Dermis blood vessel endothelial cell (primary cell): ENCODE measurements around the gene DAPK1. TPM values are rescaled to one million over a fixed set of nuclear protein-coding genes. Genes with fewer than 3 reads are reported as not detected.

Experiments used
- DNase-seq: peaks from one replicate; pipeline ENCODE4 v3.0.0; 2010
- total RNA-seq: library from RNA; depleted of rRNA; stranded (reverse); fragments of >200 nt; gene quantifications from 2 replicates; pipeline ENCODE4 v1.2.3, GENCODE V29; 2014

The DAPK1 gene
- total RNA-seq, 1 donor from 2014 or later = 51.6 TPM

GRCh38 chr9:87672586-87672985 is 174.9 kb downstream of the DAPK1 start:
- no peak for DNase-seq

DNA sequence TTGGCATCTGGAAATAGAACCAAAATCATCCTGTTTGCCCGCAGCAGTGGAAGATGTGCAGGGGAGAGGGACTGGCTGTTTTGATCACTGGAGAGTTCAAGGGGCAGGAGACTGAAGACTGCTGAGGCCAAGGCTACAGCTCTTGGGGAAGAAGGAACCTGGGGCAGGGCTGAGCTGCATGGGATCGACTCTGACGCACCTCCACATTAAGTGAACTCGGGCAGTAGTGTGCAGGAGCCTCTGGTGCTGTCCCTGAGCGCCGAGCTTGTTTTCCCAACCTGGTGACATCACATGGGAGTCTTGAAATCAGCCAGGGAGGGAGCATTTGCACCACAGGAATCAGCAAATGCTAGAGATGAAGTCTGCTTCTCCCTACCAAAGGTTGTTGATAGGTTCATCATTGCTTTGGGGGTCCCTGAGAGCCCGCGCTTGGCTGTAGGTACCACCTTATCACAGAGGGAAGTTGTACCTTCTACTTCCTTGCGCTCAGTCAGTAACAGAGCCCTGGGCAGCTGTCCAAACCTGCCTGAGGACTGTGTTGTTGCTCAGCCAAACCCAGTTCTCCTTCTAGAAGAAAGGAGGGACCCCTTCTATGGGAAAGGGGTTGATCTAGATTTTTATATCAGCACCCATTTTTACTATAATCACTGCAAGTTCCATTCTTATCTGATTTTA is 175.9 kb downstream of the DAPK1 start:
- DNase-seq = no peak

- no peak for DNase-seq
These were observed 177.1 kb downstream of the DAPK1 start for GRCh38 chr9:87674565-87675299.

GRCh38 chr9:87675906-87676515 is 178.3 kb downstream of the DAPK1 start:
- no peak for DNase-seq

DNA sequence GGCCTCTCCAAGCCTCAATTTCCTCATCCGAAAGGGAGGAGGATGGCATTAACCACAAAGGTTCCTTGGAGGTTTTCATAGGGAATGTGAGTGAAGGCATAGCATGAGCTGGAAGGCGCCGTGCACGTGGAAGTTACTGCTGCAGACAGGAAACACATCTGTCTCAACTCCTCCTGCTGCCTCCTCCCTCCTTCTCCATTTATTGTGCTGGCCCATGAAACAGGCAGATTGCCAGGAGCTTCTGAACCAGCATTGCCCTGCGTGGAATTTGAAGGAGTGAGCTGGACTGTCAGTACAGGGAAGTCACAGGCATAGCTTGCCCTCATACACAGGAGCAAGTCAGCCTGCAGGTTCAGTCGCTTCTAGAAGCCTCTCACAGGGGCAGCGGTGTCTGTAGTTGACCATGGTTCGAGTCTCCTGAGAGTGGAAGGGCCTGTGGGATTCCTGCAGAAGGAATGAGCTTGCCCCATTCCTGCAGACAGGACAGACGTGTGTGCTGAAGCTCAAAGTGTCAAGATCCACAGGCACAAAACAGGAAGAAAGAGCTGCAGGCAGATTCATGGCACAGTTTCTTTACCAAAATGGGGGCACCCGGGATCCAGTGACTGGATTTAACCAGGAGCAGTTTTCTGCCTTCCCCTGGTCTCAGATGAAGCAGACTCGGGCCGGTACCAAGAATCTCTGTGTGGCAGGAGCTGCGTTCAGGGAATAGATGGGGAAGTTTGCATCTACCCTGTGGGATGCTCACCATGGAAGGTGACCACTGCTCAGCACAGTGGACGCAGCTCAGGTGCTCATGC is 179.5 kb downstream of the DAPK1 start:
- DNase-seq = peak; percentile 25

DNA sequence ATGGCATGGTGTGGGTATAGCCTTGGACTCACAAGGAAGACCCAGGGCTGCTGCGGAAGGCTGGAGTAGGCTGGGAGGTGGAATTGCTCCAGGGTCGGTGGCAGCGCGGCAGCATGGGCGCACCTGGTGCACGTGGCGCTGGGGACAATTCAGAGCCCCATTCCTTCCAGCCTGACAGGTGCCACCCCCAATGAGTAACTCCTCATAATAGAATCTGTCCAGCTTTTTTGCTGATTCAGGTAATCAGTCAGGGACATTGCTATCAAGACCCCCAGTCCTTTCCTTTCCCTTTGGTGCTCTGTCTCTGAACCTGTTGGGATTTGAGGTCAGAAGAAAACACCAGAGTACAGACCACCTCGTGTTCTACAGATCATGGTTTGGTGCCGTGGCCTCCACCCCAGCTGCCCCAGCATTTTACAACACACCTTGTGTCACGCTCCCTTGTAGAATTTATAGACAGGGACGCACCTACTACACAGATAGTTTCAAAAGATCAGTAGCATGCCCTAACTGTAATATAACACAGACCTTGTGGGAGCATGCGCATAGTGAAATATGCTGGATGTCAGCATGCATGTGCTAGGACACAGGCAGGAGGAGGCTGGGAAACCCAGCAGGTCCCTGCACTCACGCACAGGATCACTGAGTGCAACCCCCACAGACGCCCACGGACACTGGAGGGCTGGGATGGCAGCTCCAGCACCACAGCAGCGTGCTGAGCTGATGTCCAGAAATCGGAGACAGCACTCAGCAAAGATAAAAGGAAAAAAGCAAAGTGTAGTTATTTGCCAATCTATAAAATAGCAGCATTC is 180.3 kb downstream of the DAPK1 start:
- DNase-seq = no peak

DNA sequence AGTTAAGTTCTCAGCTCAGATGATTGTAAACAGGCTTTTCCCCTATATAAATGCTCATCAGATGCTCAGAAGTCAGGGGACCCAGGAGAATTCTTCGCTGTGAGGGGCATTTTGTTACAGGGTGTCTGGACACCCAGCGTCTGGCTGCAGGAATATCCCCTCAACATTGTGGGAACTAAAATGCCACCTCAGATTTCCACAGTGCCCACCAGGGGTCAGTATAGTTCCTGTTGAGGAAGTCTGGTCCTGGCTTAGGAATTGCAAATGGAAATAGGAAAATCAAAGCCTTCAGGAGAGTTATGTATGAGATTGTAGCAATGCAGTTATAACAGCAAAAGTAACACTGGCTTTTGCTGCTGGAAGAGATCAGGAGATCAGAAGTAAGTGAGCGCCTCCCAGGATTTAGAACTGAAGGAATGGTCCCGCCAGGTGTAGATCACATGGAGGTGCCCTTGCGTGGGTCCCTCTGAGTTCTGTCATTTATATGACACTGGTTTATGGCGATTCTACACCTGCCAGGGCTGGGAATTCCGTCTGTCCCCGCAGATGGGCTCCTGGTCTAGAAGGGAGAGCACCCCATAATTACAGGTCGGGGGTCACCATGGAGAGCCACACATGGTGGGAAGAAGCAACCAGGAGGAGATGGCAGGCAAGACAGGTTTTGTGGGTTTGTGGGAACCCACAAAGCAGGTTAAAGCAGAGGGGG is 181.1 kb downstream of the DAPK1 start:
- DNase-seq = peak; percentile 87

DNA sequence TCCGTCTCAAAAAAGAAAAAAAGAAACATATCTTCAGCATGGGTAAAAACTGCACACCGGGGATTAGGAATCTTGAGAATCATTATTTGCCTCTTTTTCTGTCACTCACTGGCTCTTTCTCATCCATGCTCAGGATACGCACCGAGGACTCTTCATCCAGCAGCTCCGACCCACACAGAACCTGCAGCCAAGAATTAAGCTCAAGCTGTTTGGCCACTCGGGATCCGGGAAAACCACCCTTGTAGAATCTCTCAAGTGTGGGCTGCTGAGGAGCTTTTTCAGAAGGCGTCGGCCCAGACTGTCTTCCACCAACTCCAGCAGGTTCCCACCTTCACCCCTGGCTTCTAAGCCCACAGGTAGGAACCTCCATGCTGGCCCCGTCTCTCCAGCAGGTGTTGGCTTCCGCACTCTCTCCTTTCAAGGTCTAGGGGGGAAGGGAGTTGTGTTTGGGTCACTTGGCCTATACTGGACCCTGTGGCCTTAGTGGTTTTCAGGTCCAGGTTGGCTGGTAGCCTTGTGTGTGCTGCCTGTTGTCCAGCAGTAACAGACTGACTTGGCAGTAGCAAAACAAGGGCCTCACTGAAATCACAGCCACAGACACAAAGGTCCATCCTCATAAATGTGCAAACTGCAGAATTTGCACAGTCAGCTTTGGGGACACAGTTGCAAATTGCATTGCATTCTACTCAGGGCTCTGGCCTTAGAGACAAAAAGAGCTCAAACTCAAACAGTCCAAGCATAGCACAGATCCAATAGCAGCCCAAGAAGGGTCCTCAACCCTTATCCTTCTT is 183.8 kb downstream of the DAPK1 start:
- DNase-seq = no peak

DNA sequence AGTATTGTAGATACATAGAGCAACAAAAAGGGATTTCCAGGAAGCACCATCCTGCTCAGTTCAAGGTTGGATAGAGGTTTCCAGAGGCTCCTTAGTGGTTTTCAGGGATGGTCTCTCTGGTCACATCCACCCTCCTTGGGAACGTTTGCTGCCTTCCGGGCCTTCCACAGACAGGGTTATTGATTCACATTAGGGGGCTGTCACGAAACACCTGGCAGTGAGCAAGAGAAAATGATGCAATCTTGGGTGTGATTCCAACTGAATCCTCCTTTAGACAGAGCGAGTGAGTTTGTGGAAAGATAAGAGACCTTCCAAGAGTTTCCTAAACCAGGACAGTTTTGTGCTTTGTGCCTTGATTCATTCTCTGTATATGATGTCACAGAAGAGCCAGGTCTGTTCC is 184.4 kb downstream of the DAPK1 start:
- no peak for DNase-seq

DNA sequence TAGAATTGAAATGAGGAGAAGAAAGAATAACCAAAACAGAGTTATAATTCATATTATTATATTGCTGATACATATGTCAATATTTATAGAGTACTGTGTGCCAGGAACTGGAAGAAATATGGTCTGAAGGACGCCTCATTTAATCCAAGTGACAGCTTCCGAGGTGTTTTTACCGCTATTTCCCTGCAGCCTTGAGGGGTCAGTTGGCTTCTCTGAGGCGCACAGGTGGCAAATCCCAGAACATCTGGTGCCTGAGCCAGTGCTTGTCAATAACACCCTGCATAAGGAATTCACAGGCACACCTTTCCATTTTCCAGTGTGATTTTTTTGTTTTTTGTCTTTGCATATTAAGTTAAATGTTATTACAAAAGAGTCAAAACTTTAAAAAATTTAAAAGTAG is 185.0 kb downstream of the DAPK1 start:
- no peak for DNase-seq

GRCh38 chr9:87683751-87684626 is 186.3 kb downstream of the DAPK1 start:
- no peak for DNase-seq

GRCh38 chr9:87684627-87685219 is 187.1 kb downstream of the DAPK1 start:
- peak; percentile 63 for DNase-seq

DNA sequence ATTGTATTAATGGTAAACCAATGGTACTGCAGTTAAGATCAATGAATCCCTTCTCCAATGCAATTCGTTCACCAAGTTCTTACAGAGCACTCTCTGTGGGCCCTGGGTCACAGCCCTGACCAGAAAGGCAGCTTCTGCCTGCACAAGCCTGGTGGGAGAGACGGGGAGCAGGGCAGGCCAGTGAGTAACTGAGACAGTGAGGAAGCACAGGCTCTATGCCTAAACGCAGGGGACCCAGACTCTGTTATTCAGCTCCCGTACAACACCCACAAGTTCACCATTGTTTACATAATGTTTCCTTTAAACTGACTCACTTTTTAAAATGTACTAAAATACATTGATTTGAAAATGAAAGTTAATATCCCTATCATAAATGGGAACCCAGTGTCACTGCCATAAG is 187.8 kb downstream of the DAPK1 start:
- peak; percentile 36 for DNase-seq

DNA sequence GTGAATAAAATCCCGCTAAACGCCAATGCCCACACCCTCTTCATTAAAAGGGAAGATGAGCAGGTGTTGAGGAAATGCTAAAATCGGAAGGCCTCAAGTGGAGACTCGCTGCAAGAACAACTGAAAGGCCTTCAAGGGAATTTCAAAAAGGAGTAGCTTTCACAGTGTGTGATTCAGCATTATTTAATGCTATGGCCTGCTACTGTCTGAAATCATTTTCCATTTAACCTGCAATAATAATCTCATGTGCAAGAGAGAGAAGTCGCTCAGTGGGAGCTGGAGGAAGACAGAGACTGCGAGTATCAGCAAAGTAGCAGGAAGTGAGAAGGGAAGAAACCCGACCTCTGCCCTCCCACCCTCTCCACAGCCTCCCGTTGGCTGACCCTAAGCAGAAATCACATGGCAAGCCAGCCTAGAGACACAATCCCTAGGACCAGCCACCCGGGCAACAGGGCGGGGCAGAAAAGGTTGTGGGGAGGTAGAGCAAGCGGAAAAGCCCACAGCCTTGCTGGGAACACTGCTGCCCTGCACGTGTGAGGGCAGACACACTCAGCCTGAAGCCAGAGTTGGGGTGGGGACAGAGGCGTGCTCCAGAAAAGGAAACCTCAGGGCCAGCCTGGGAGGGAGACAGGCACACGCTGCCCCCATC is 188.3 kb downstream of the DAPK1 start:
- DNase-seq = peak; percentile 25

DNA sequence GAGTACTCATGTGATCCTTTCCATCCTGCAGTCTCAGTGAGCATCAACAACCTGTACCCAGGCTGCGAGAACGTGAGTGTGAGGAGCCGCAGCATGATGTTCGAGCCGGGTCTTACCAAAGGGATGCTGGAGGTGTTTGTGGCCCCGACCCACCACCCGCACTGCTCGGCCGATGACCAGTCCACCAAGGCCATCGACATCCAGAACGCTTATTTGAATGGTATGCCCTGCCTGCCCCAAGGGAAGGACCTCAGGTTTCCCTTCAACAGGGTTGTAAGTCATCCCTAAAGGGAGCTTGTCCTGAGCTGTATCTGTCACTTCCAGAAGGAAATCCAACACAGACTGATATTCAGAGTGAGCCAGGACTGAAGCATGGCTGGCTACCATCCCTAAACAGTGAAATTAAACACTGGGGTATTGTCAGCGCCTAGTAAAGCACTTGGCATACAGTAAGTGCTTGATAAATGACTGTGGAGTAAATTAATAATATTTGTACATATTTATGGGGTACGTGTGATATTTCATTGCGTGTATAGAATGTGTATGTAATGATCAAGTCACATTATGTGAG is 188.9 kb downstream of the DAPK1 start:
- no peak for DNase-seq

DNA sequence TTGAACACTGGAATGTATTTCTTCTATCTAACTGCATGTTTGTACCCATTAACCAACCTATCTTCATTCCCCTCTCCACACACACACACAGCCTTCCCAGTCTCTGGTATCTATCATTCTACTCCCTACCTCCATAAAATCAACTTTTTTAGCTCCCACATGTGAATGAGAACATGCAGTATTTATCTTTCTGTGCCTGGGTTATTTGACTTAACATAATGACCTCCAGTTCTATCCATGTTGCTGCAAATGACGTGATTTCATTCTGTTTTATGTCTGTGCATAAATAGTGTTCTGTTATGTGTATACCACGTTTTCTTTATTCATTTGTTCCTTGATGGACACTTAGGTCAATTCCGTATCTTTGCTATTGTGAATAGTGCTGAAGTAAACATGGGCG is 189.5 kb downstream of the DAPK1 start:
- no peak for DNase-seq

DNA sequence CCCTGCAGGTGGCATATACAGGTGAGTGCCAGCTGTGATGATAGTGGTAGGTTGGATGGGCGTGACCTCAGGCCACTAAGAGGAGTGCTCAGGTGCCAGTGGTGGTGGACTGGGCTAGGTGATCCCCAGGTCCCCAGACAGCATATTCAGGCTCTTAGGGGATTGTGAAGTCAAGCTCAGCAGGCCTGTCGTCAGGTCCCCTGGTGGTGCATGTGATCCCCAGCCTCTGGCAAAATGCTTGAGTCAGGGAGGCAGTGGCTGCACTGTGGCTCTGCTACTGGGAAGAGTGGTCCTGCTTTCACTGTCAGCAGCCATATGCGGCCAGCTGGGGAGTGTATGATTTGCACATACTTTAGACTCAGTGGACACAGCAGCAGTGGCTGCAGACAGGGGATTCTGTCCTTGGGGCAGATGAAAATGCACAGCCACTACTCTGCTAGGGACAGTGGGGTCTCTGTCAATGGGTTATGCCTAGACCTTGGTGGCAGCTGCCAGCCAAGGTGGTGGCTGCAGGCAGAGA is 196.6 kb downstream of the DAPK1 start:
- no peak for DNase-seq

- no peak for DNase-seq
These were observed 197.9 kb downstream of the DAPK1 start for GRCh38 chr9:87695523-87695922.
